Measurements from ENCODE around the gene USP6.

DNA sequence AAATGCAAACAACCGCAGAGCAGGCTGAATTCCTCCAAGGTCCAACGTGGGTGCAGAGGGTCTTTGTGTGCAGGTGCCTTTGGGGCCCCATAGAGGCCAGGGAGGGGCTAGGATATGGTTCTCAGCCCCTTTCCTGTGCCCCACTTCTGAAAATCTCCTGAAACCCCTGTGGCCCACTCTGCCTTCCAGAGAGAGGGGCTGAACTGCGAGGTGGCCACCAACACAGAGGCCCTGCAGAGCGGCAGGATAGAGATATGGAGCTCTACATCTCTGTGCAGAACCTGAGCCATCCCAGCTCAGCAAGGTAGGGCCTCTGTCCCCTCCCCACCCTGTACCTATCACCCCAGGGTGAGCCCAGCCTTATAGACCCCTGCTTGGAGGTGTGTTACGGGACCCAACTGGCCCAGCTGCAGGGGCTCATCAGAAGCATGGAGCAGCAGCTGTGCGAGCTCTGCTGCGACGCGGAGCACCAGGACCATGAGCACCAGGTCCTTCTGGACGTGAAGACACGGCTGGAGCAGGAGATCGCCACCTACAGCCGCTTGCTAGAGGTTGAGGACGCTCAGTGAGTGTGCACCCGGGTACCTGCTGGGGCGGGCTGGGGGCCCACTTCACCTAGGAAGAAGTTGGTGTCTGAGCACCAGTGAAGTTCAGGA lies 5.5 kb downstream of the USP6 start:
- TF ChIP-seq NR2C2 (IDR thresholded peaks at IDR 0.05; ENCODE audit: borderline replicate concordance, control insufficient read depth, insufficient read length, low read depth) (no peak), CBFB (IDR thresholded peaks at IDR 0.05; ENCODE audit: low read depth) (no peak), KDM1A (IDR thresholded peaks at IDR 0.05; ENCODE audit: borderline replicate concordance) (no peak), PBX3 (IDR thresholded peaks at IDR 0.05; ENCODE audit: insufficient replicate concordance, low read depth, low read length) (no peak), CTCF (IDR thresholded peaks at IDR 0.05 in 2 of 3, conservative IDR thresholded peaks at IDR 0.05 in 1 of 3; ENCODE audit: control insufficient read depth in 2 of 3, extremely low read depth in 1 of 3, insufficient read depth in 1 of 3, low read depth in 3 of 3, low read length in 3 of 3) (no peak), CREB1 (IDR thresholded peaks at IDR 0.05; ENCODE audit: low read depth) (no peak), MTA3 (IDR thresholded peaks at IDR 0.05; ENCODE audit: borderline replicate concordance, low read length) (no peak), FOS (IDR thresholded peaks at IDR 0.05; ENCODE audit: borderline replicate concordance, extremely low read depth, insufficient read length) (no peak), HDAC6 (IDR thresholded peaks at IDR 0.05; ENCODE audit: unreplicated experiment) (no peak), POLR2A (IDR thresholded peaks at IDR 0.05; ENCODE audit: low read depth, low read length) (no peak)
- TF ChIP-seq, protein P1, sequence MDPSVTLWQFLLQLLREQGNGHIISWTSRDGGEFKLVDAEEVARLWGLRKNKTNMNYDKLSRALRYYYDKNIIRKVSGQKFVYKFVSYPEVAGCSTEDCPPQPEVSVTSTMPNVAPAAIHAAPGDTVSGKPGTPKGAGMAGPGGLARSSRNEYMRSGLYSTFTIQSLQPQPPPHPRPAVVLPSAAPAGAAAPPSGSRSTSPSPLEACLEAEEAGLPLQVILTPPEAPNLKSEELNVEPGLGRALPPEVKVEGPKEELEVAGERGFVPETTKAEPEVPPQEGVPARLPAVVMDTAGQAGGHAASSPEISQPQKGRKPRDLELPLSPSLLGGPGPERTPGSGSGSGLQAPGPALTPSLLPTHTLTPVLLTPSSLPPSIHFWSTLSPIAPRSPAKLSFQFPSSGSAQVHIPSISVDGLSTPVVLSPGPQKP (IDR thresholded peaks at IDR 0.05; ENCODE audit: low read depth, low read length): no peak

All from GM12878 (cell line).